ENCODE data around the gene ARHGEF35. TPM values are rescaled to one million over a fixed set of nuclear protein-coding genes. Genes with fewer than 3 reads are reported as not detected.

Gene ARHGEF35
- total RNA-seq, 3 donors from 2014 or later: 0.51 to 62.2 (median 41.7) TPM

DNA sequence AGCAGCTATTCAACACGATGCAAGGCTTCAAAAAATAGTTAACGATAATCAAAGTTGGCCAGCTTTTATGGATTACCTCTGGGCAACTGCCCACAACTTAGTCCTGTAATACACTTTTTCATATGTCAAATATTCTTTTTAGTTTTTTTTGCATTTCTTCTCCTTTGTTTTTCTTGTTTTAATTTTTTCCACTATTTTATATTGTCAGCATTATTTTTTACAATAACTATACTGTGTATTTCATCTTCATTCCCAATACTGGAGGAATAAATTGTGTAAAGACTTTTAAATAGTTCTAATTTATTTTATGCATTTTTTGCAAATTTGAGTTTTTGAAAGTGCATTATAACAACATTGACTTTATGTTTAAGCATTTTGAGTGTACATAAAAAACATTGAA lies 30.8 kb downstream of the ARHGEF35 start:
- ATAC-seq: no peak
- Histone ChIP-seq H3K4me3 (no peak overlapping the region), H3K36me3 (ENCODE audit: low read depth) (no peaks in the 10 kb centered on the region), H3K9me3 (no peaks in the 10 kb centered on the region), H3K4me1 (ENCODE audit: low read depth) (no peaks in the 10 kb centered on the region)
- DNase-seq: no peak
- intact Hi-C loops (cut with DNase I, micrococcal nuclease): no loop called here
- TF ChIP-seq, protein P1, sequence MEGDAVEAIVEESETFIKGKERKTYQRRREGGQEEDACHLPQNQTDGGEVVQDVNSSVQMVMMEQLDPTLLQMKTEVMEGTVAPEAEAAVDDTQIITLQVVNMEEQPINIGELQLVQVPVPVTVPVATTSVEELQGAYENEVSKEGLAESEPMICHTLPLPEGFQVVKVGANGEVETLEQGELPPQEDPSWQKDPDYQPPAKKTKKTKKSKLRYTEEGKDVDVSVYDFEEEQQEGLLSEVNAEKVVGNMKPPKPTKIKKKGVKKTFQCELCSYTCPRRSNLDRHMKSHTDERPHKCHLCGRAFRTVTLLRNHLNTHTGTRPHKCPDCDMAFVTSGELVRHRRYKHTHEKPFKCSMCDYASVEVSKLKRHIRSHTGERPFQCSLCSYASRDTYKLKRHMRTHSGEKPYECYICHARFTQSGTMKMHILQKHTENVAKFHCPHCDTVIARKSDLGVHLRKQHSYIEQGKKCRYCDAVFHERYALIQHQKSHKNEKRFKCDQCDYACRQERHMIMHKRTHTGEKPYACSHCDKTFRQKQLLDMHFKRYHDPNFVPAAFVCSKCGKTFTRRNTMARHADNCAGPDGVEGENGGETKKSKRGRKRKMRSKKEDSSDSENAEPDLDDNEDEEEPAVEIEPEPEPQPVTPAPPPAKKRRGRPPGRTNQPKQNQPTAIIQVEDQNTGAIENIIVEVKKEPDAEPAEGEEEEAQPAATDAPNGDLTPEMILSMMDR (IDR thresholded peaks at IDR 0.05): no peak

DNA sequence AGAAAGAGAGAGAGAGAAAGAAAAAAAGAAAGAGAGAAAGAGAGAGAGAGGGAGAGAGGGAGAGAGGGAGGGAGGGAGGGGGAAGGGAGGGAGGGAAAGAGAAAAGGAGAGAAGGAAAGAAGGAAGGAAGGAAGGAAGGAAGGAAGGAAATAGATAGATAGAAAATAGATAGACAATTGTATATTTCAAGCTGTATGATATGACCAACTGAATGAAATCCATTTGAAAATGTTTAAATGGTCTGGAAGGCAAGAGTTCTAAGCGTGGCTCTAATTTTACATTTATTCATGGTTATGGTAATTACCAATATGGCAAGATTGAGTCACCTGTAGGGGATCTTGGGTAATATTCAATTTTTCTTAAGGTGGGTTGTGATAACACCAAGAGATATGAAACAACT lies 36.8 kb downstream of the ARHGEF35 start:
- no peak for ATAC-seq
- H3K36me3 ChIP-seq (ENCODE audit: low read depth): no peaks in the 10 kb centered on the region
- TF ChIP-seq, protein P1 (IDR thresholded peaks at IDR 0.05): no peak
- no peak overlapping the region for H3K4me3 ChIP-seq
- no peak for DNase-seq
- intact Hi-C loops (cut with DNase I, micrococcal nuclease): no loop called here
- no peaks in the 10 kb centered on the region for H3K9me3 ChIP-seq
- no peaks in the 10 kb centered on the region for H3K4me1 ChIP-seq (ENCODE audit: low read depth)

DNA sequence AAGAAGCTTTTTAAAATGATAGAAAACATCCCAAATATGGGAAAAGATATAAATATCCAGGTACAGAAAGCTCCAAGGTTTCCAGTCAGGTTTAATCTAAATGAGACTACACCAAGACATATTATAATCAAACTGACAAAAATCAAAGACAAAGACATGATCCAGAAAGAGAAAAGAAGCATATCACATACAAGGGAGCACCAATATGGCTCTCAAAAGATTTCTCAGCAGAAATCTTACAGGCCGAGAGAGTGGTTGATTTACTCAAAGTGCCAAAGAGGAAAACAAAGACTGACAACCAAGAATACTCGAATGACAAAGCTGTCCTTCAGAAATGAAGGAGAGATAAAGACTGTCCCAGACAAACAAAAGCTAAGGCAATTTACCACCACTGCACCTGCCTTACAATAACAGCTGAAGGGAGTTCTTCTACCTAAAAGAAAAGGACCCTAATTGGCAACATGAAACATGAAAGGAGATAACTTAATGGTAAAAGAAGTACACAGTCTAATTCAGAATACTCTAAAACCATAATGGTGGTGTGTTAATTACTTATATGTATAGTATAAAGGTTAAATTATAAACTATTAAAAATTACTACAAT lies 47.3 kb downstream of the ARHGEF35 start:
- TF ChIP-seq, protein P1 (IDR thresholded peaks at IDR 0.05): no peak
- intact Hi-C loops (cut with DNase I, micrococcal nuclease): no loop called here
- ATAC-seq: no peak
- DNase-seq: no peak
- H3K4me3 ChIP-seq: no peak overlapping the region
- peaks cover 31% of the 10 kb centered on the region for H3K9me3 ChIP-seq
- no peaks in the 10 kb centered on the region for H3K36me3 ChIP-seq (ENCODE audit: low read depth)
- no peaks in the 10 kb centered on the region for H3K4me1 ChIP-seq (ENCODE audit: low read depth)

DNA sequence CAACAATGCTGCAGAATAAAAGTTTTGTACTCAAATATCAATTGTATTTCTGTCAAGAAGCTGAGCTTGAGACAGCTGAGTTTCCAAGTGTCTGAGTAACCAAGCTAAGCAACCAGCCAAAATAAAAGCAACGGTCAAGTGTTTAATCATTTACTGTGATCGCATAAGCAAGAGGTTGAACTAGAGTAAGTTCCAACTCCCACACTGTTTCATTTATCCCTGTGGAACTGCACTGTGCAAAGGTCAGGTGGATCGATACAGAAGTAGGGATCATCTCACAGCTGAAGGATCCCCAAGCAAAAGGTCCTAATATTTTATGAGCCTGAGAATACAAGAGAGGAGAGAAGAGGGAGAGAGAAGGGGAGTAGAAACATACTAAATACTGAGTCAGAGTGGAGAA lies 51.2 kb downstream of the ARHGEF35 start:
- Histone ChIP-seq H3K36me3 (ENCODE audit: low read depth) (no peaks in the 10 kb centered on the region), H3K4me1 (ENCODE audit: low read depth) (no peaks in the 10 kb centered on the region), H3K9me3 (peaks cover 27% of the 10 kb centered on the region), H3K4me3 (no peak overlapping the region)
- intact Hi-C loops (cut with DNase I, micrococcal nuclease): no loop called here
- ATAC-seq (no peak), DNase-seq (no peak)
- TF ChIP-seq, protein P1 (IDR thresholded peaks at IDR 0.05): no peak

DNA sequence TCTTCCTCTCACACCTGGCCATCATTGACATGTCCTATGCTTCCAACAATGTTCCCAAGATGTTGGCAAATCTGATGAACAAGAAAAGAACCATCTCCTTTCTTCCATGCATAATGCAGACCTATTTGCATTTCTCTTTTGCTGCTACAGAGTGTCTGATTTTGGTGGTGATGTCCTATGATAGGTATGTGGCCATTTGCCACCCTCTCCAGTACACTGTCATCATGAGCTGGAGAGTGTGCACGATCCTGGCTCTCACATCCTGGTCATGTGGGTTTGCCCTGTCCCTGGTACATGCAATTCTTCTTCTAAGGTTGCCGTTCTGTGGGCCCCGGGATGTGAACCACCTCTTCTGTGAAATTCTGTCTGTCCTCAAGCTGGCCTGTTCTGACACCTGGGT lies 53.4 kb downstream of the ARHGEF35 start:
- intact Hi-C loops (cut with DNase I, micrococcal nuclease): no loop called here
- no peak for ATAC-seq
- H3K36me3 ChIP-seq (ENCODE audit: low read depth): no peaks in the 10 kb centered on the region

More for the DNA sequence above, 53.4 kb downstream of the ARHGEF35 start:
- H3K4me1 ChIP-seq (ENCODE audit: low read depth): no peaks in the 10 kb centered on the region
- peaks cover 5% of the 10 kb centered on the region for H3K9me3 ChIP-seq
- no peak for DNase-seq
- TF ChIP-seq, protein P1 (IDR thresholded peaks at IDR 0.05): no peak
- H3K4me3 ChIP-seq: no peak overlapping the region
